ENCODE results near the gene CHD2. TPM values are rescaled to one million over a fixed set of nuclear protein-coding genes. Genes with fewer than 3 reads are reported as not detected.

CHD2 gene
- total and polyA plus RNA-seq, 4 experiments from 2014 or later = 28.4 to 351 (median 224) TPM

GRCh38 chr15:93063796-93064690 is 163.9 kb downstream of the CHD2 start:
- no peak for DNase-seq
- Histone ChIP-seq H3K27ac (ENCODE audit: low read depth, low read length) (no peak overlapping the region), H3K36me3 (ENCODE audit: insufficient read depth, low read length) (no peaks in the 10 kb centered on the region), H3K4me3 (ENCODE audit: low read length in 2 of 2) (no peak overlapping the region), H3K27me3 (ENCODE audit: insufficient read depth, low read length) (no peaks in the 10 kb centered on the region), H3K9me3 (ENCODE audit: control insufficient read depth in 1 of 2, low read length in 2 of 2) (no peaks in the 10 kb centered on the region), H3K4me1 (ENCODE audit: insufficient read depth, low read length) (no peaks in the 10 kb centered on the region)
- POLR2A ChIA-PET (ENCODE audit: partially characterized antibody) = no interaction called here
- H3K9me3 Mint-ChIP-seq = no peaks in the 10 kb centered on the region
- no peak overlapping the region for H3K27ac Mint-ChIP-seq
- H3K27me3 Mint-ChIP-seq = peaks cover 5 to 10% of the 10 kb centered on the region in 2 donors
- peaks cover 0 to 12% (median 3%) of the 10 kb centered on the region in 4 donors for H3K4me1 Mint-ChIP-seq
- no peaks in the 10 kb centered on the region for H3K36me3 Mint-ChIP-seq
- H3K4me3 Mint-ChIP-seq = no peak overlapping the region
- intact Hi-C loops (cut with micrococcal nuclease) = no loop called here
- CTCF ChIA-PET (ENCODE audit: partially characterized antibody) = interaction anchor here (0.7 kb wide), 1 partner anchor 270 kb away, joined by 3 read pairs; no protein-coding TSS in a partner anchor

DNA sequence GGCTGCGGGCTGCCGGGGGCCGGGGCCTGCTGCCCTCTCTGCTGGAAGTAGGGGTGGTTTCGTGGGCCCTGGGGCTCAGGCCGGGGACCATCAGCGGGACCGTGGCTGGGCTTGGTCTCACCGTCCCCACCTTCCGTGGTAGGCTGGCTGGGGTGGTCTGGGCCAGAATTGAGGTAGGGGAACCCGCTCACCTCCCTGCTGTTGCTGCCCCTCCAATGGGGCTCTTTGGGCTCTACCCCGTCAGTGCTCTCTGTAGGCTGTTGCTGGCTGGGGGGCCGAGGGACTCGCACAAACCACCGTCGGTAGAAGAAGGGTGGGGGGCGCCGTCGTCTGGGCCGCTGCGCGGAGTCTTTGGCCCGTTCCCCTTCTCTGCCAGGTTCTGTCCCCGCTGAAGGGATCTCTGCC is 165.5 kb downstream of the CHD2 start:
- Histone ChIP-seq H3K4me3 (ENCODE audit: low read length in 2 of 2) (no peak overlapping the region), H3K9me3 (ENCODE audit: control insufficient read depth in 1 of 2, low read length in 2 of 2) (no peaks in the 10 kb centered on the region), H3K4me1 (ENCODE audit: insufficient read depth, low read length) (no peaks in the 10 kb centered on the region), H3K36me3 (ENCODE audit: insufficient read depth, low read length) (no peaks in the 10 kb centered on the region), H3K27me3 (ENCODE audit: insufficient read depth, low read length) (no peaks in the 10 kb centered on the region), H3K27ac (ENCODE audit: low read depth, low read length) (no peak overlapping the region)
- Mint-ChIP-seq H3K27ac (no peak overlapping the region), H3K4me1 (peaks cover 0 to 8% (median 3%) of the 10 kb centered on the region in 4 donors), H3K27me3 (peaks cover 5 to 12% of the 10 kb centered on the region in 2 donors), H3K4me3 (no peak overlapping the region), H3K9me3 (no peaks in the 10 kb centered on the region), H3K36me3 (no peaks in the 10 kb centered on the region)
- ChIA-PET CTCF (ENCODE audit: partially characterized antibody) (no interaction called here), POLR2A (ENCODE audit: partially characterized antibody) (no interaction called here)
- intact Hi-C loops (cut with micrococcal nuclease) = no loop called here
- DNase-seq = no peak

GRCh38 chr15:93066224-93066681 is 166.1 kb downstream of the CHD2 start:
- Histone ChIP-seq H3K36me3 (ENCODE audit: insufficient read depth, low read length) (no peaks in the 10 kb centered on the region), H3K9me3 (ENCODE audit: control insufficient read depth in 1 of 2, low read length in 2 of 2) (no peaks in the 10 kb centered on the region), H3K4me3 (ENCODE audit: low read length in 2 of 2) (no peak overlapping the region), H3K4me1 (ENCODE audit: insufficient read depth, low read length) (no peaks in the 10 kb centered on the region), H3K27me3 (ENCODE audit: insufficient read depth, low read length) (no peaks in the 10 kb centered on the region), H3K27ac (ENCODE audit: low read depth, low read length) (no peak overlapping the region)
- no peak for DNase-seq
- H3K4me3 Mint-ChIP-seq = no peak overlapping the region
- ChIA-PET CTCF (ENCODE audit: partially characterized antibody) (no interaction called here), POLR2A (ENCODE audit: partially characterized antibody) (no interaction called here)
- intact Hi-C loops (cut with micrococcal nuclease) = no loop called here
- peaks cover 7 to 15% of the 10 kb centered on the region in 2 donors for H3K27me3 Mint-ChIP-seq
- no peak overlapping the region for H3K27ac Mint-ChIP-seq
- H3K36me3 Mint-ChIP-seq = no peaks in the 10 kb centered on the region
- H3K9me3 Mint-ChIP-seq = no peaks in the 10 kb centered on the region
- H3K4me1 Mint-ChIP-seq = peaks cover 0 to 7% (median 3%) of the 10 kb centered on the region in 4 donors

DNA sequence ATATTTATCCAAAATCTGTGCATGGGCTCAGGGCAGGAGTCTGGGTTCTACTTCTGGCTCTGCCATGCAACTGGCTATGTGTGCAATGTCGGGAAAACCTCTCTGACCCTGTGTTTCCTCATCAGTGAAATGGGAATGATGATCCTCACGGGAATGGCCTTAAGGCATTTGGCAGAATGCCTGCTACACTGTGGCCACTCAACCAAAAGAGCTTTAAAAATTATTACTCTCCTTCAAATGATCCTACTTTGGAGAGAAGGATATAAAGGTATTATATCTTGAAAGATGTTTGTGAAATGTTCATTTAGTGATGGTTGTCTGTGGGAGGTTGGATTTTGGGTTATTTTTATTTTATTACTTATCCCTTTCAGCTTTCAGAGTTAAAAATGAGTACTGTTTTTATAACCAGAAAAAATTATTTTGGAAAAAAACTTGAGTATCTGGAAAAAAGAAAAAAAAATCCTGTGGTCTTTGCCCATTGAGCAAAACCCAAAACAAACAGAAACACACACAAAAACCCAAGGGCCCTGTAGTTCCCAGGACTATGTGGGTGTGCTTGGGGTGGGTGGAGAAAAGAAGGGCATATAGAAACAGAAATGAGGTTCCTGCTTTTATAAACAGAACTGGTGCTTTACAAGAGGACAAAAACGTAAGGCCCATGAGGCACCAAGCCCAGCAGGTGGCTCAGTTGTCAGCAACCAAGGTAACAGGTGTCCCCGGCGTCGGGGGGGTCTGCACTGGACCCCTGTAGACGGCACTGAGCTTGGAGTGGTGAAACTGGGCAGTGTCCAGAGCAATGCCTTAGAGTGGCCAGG is 166.9 kb downstream of the CHD2 start:
- Mint-ChIP-seq H3K9me3 (no peaks in the 10 kb centered on the region), H3K27ac (no peak overlapping the region)
- POLR2A ChIA-PET (ENCODE audit: partially characterized antibody) = no interaction called here

DNA sequence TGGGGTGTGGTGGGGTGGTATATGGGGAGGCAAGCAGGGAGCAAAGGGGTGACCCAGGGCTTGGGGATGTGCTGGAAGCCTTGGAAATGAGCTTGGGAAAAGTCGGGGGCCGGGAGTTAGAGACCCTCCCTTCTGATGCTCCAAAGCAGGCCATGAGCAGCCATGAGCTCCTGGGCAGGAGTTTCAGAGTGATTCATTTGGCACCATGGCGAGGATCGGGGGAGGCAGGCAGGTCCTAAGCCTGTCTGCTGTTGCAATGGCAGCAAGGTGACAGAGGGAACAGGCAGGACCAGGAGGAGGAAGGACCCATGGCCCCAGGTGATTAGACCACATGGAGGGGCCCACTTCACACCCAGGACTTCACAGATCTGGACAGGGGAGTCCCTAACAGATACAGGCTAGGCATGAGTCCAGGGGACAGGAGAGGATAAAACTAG is 167.5 kb downstream of the CHD2 start:
- peaks cover 5% of the 10 kb centered on the region for H3K27me3 ChIP-seq (ENCODE audit: insufficient read depth, low read length)
- no peak overlapping the region for H3K4me3 ChIP-seq (ENCODE audit: low read length in 2 of 2)
- no peaks in the 10 kb centered on the region for H3K9me3 Mint-ChIP-seq
- H3K9me3 ChIP-seq (ENCODE audit: control insufficient read depth in 1 of 2, low read length in 2 of 2) = no peaks in the 10 kb centered on the region
- peaks cover 18 to 24% of the 10 kb centered on the region in 2 donors for H3K27me3 Mint-ChIP-seq
- no peak overlapping the region for H3K4me3 Mint-ChIP-seq
- no peak overlapping the region for H3K27ac Mint-ChIP-seq
- no peaks in the 10 kb centered on the region for H3K36me3 ChIP-seq (ENCODE audit: insufficient read depth, low read length)
- H3K27ac ChIP-seq (ENCODE audit: low read depth, low read length) = no peak overlapping the region
- no peak for DNase-seq
- H3K36me3 Mint-ChIP-seq = no peaks in the 10 kb centered on the region
- POLR2A ChIA-PET (ENCODE audit: partially characterized antibody) = no interaction called here
- peaks cover 4 to 14% (median 6%) of the 10 kb centered on the region in 4 donors for H3K4me1 Mint-ChIP-seq
- intact Hi-C loops (cut with micrococcal nuclease) = no loop called here
- CTCF ChIA-PET (ENCODE audit: partially characterized antibody) = no interaction called here
- H3K4me1 ChIP-seq (ENCODE audit: insufficient read depth, low read length) = peaks cover 9% of the 10 kb centered on the region

More for the DNA sequence above, 166.9 kb downstream of the CHD2 start:
- peaks cover 2 to 8% (median 5%) of the 10 kb centered on the region in 4 donors for H3K4me1 Mint-ChIP-seq
- H3K36me3 Mint-ChIP-seq = no peaks in the 10 kb centered on the region
- peaks cover 3% of the 10 kb centered on the region for H3K27me3 ChIP-seq (ENCODE audit: insufficient read depth, low read length)
- CTCF ChIA-PET (ENCODE audit: partially characterized antibody) = no interaction called here
- no peaks in the 10 kb centered on the region for H3K9me3 ChIP-seq (ENCODE audit: control insufficient read depth in 1 of 2, low read length in 2 of 2)
- no peaks in the 10 kb centered on the region for H3K36me3 ChIP-seq (ENCODE audit: insufficient read depth, low read length)
- intact Hi-C loops (cut with micrococcal nuclease) = no loop called here
- H3K4me1 ChIP-seq (ENCODE audit: insufficient read depth, low read length) = peaks cover 2% of the 10 kb centered on the region
- H3K27ac ChIP-seq (ENCODE audit: low read depth, low read length) = no peak overlapping the region
- no peak overlapping the region for H3K4me3 Mint-ChIP-seq
- no peak overlapping the region for H3K4me3 ChIP-seq (ENCODE audit: low read length in 2 of 2)
- no peak for DNase-seq
- peaks cover 15 to 22% of the 10 kb centered on the region in 2 donors for H3K27me3 Mint-ChIP-seq

- POLR2A ChIA-PET (ENCODE audit: partially characterized antibody) = no interaction called here
Measured at GRCh38 chr15:93068581-93069199, 168.6 kb downstream of the CHD2 start.

More at GRCh38 chr15:93068581-93069199, 168.6 kb downstream of the CHD2 start:
- Mint-ChIP-seq H3K4me3 (no peak overlapping the region), H3K27ac (no peak overlapping the region), H3K9me3 (no peaks in the 10 kb centered on the region), H3K4me1 (peaks cover 6 to 20% (median 10%) of the 10 kb centered on the region in 4 donors), H3K36me3 (no peaks in the 10 kb centered on the region), H3K27me3 (peaks cover 21 to 27% of the 10 kb centered on the region in 2 donors)
- CTCF ChIA-PET (ENCODE audit: partially characterized antibody) = interaction anchor here (1.9 kb wide), 1 partner anchor 38 kb away, joined by 5 read pairs; no protein-coding TSS in a partner anchor
- Histone ChIP-seq H3K4me1 (ENCODE audit: insufficient read depth, low read length) (peaks cover 18% of the 10 kb centered on the region), H3K27ac (ENCODE audit: low read depth, low read length) (no peak overlapping the region), H3K4me3 (ENCODE audit: low read length in 2 of 2) (no peak overlapping the region), H3K36me3 (ENCODE audit: insufficient read depth, low read length) (no peaks in the 10 kb centered on the region), H3K9me3 (ENCODE audit: control insufficient read depth in 1 of 2, low read length in 2 of 2) (no peaks in the 10 kb centered on the region), H3K27me3 (ENCODE audit: insufficient read depth, low read length) (peaks cover 9% of the 10 kb centered on the region)
- DNase-seq = no peak
- intact Hi-C loops (cut with micrococcal nuclease) = no loop called here

Data from CD4-positive, alpha-beta memory T cell (primary cell).